Subcutaneous adipose tissue (tissue), 4 donors: Measurements from ENCODE around the gene CPN2. TPM values are rescaled to one million over a fixed set of nuclear protein-coding genes. Genes with fewer than 3 reads are reported as not detected.

ENCODE experiments used
- CTCF ChIP-seq: fragments of 450-650 bp; IDR thresholded peaks from one replicate; pipeline ENCODE4 v1.5.1; 2016; ENCODE audit warnings: low read depth, mild to moderate bottlenecking, control low read depth, antibody characterized with exemption, moderate library complexity
- total RNA-seq, 4 donors: library from RNA; depleted of rRNA; stranded (reverse); fragments of >200 nt; gene quantifications; one replicate each; pipeline ENCODE4 v1.1.0, GENCODE V29; 2016

CPN2 gene
- total RNA-seq, 4 donors from 2014 or later = 0.38 to 0.44 TPM; not detected in 2

GRCh38 chr3:194354315-194354714 is 3.2 kb upstream of the CPN2 start:
- TF ChIP-seq CTCF = no peak

DNA sequence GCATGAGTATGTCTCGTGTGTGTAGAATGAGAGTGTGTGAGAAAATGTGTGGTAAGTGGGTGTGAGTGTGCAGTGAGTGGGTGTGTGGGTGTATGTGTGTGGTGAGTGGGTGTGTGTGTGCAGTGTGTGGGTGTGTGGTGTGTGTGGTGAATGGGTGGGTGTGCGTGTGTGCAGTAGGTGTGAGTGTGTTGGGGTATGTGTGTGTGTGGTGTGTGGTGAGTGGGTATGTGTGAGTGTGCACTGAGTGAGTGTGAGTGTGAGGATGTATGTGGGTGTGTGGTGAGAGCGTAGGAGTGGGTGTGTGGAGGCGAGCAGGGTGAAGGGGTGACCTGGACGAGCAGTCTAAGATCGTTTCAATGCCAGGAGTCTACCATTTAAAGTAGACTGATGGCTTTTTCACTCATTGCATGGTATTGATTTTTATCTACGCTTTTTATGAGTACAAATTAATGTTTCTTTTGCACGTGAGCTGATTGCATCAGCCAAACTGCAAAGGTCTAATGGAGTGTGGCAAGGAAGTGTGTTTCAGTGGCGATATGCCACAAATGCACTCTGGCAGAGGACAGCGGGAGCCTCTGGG is 1.6 kb upstream of the CPN2 start:
- no peak for TF ChIP-seq CTCF

DNA sequence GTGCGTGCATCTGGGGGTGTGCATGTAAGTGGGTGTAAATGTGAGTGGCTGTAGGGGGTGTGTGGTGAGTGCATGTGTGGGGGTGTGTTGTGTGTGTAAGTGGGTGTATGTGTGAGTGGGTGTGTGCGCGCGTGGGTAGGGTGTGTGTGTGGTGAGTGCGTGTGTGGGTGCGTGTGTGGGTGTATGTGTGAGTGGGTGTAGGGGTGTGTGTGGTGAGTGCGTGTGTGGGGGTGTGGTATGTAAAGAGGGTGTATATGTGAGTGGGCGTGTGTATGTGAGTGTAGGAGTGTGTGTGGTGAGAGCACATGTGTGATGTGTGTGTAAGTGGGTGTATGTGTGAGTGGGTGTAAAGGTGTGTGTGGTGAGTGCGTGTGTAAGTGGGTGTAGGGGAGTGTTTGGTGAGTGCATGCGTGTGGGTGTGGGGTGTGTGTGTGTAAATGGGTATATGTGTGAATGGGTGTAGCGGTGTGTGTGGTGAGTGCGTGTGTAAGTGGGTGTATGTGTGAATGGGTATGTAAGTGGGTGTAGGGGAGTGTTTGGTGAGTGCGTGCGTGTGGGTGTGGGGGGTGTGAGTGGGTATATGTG is 916 bp upstream of the CPN2 start:
- TF ChIP-seq CTCF = no peak

- no peak for TF ChIP-seq CTCF
Measured at GRCh38 chr3:194350726-194351071, 429 bp downstream of the CPN2 start.

DNA sequence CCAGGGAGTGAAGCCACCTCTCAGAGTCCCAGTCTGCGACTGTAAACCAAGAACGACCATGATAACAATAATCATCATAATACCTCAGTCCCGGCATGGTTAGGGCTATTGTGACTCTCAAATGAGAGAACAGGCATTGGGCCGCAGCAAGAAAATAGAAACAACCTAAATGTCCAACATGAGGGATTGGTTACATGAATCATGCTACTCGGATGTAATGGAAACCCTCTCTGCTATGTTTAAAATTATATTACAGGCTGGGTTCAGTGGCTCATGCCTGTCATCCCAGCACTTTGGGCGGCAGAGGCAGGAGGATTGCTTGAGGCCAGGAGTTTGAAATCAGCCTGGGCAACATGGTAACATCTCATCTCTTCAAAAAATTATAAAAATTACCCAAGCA is 2.8 kb downstream of the CPN2 start:
- no peak for TF ChIP-seq CTCF

DNA sequence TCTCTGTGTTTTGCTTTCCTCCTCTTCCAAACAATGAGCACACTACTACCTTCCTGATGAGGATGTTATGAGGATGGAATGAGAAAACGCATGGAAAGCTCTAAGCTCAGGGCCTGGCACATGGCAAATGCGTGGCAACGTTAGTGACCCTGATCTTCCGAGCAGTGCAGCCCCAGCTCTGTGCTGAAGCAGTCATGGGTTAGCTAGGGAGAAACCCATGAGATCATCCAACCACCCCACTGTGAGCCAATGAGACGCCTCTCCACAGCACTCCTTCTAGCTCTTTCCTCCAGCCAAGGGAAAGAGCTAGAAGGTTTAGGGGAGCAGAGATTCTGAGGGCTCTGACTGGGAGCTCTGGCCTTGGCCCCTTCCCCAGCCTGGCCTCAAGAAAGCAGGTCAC is 4.5 kb downstream of the CPN2 start:
- no peak for TF ChIP-seq CTCF

DNA sequence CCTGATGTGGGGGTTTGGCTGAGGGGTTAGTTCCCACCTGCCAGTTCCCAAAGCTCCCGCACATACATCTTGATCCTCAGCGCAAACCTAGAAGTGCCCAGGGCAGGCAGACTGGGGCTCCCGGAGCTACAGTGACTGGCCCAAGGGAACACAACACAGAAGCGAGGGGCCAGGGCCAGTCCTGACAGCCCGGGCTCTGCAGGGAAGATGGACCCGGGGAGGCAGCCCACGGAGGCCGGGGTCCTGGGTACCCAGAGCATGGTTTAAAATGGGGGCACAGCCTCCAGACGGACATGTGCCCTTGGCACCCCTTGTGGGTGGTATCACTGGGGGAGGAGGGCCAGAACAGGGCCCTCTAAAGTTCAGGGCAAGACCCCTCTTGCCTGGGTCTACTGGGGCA is 5.1 kb downstream of the CPN2 start:
- no peak for TF ChIP-seq CTCF
